Activated CD4-positive, alpha-beta T cell treated with anti-CD3 and anti-CD28 coated beads, Interleukin-10, Interleukin-2, amounts not matched to agents 100 ng/mL and 50 ng/mL, durations not matched to agents 16 hours and 8 hours (primary cell): ENCODE data around the gene DGKZ.
"Not testable (repeated sequence)": the region's sequence is repeated elsewhere in the genome, so short reads cannot be mapped to it uniquely, and the experiment has no call there.

ENCODE experiments used
- DNase-seq: peaks from one replicate; pipeline ENCODE4 v3.0.0-alpha.2; 2020

The DGKZ gene

GRCh38 chr11:46346886-46347636 lies at the start of gene DGKZ:
TSS of gene DGKZ (plus strand) at chr11:46347463. CDS start at chr11:46347660, 197 bp downstream.
- DNase-seq: peak; percentile 92

- peak; percentile 52 for DNase-seq
Observed at GRCh38 chr11:46298699-46299433, 48.4 kb upstream of the DGKZ start.

- no peak for DNase-seq
Observed at GRCh38 chr11:46299451-46299961, 47.8 kb upstream of the DGKZ start.

GRCh38 chr11:46300270-46300669 lies 47.0 kb upstream of the DGKZ start:
- peak; percentile 29 for DNase-seq

GRCh38 chr11:46302866-46303265 lies 44.4 kb upstream of the DGKZ start:
- DNase-seq: no peak

- not testable (repeated sequence) for DNase-seq
Observed at GRCh38 chr11:46304036-46304435, 43.2 kb upstream of the DGKZ start.

- DNase-seq: no peak
Observed at GRCh38 chr11:46304605-46305179, 42.6 kb upstream of the DGKZ start.

GRCh38 chr11:46305295-46305694 lies 42.0 kb upstream of the DGKZ start:
- no peak for DNase-seq

- no peak for DNase-seq
Observed at GRCh38 chr11:46306296-46306853, 40.9 kb upstream of the DGKZ start.

GRCh38 chr11:46307369-46307768 lies 39.9 kb upstream of the DGKZ start:
- DNase-seq: no peak

GRCh38 chr11:46307785-46308341 lies 39.4 kb upstream of the DGKZ start:
- DNase-seq: no peak

- peak; percentile 70 for DNase-seq
Observed at GRCh38 chr11:46308631-46309419, 38.4 kb upstream of the DGKZ start.

GRCh38 chr11:46309814-46310259 lies 37.4 kb upstream of the DGKZ start:
- no peak for DNase-seq

- DNase-seq: peak; percentile 76
Observed at GRCh38 chr11:46315033-46315738, 32.1 kb upstream of the DGKZ start.

GRCh38 chr11:46315783-46316563 lies 31.3 kb upstream of the DGKZ start:
- no peak for DNase-seq

- no peak for DNase-seq
Observed at GRCh38 chr11:46319074-46319453, 28.2 kb upstream of the DGKZ start.

GRCh38 chr11:46321757-46322156 lies 25.5 kb upstream of the DGKZ start:
- DNase-seq: no peak

GRCh38 chr11:46322759-46323158 lies 24.5 kb upstream of the DGKZ start:
- DNase-seq: no peak

GRCh38 chr11:46326813-46327416 lies 20.3 kb upstream of the DGKZ start:
- no peak for DNase-seq

GRCh38 chr11:46327829-46328228 lies 19.4 kb upstream of the DGKZ start:
- DNase-seq: no peak
